Progenitor cell of endocrine pancreas (in vitro differentiated cells): ENCODE data around the gene HOMEZ. TPM values are rescaled to one million over a fixed set of nuclear protein-coding genes. Genes with fewer than 3 reads are reported as not detected.

Experiments
- DNase-seq: peaks from one replicate; pipeline ENCODE4 v3.0.0; 2021; ENCODE audit warnings: low spot score; ENCODE audit not compliant: unreplicated experiment
- H3K27ac Mint-ChIP-seq: 2 replicates; pipeline ENCODE4 v1.8.0; 2021; ENCODE audit warnings: mild to moderate bottlenecking, moderate library complexity, mixed read lengths
- H3K27me3 Mint-ChIP-seq: 2 replicates; pipeline ENCODE4 v1.8.0; 2021; ENCODE audit warnings: mixed read lengths
- H3K36me3 Mint-ChIP-seq: 2 replicates; pipeline ENCODE4 v1.8.0; 2022; ENCODE audit warnings: mixed read lengths; ENCODE audit not compliant: insufficient read depth
- H3K4me1 Mint-ChIP-seq: 2 replicates; pipeline ENCODE4 v1.8.0; 2021; ENCODE audit warnings: low read depth, mixed read lengths
- H3K4me3 Mint-ChIP-seq: 2 replicates; pipeline ENCODE4 v1.8.0; 2021; ENCODE audit warnings: low read depth, mild to moderate bottlenecking, moderate library complexity, mixed read lengths
- H3K9me3 Mint-ChIP-seq: 2 replicates; pipeline ENCODE4 v1.8.0; 2021; ENCODE audit warnings: low read depth, mixed read lengths
- total RNA-seq: library from RNA; stranded (reverse); gene quantifications from 2 replicates; pipeline ENCODE4 v1.2.1, GENCODE V29; 2021
- TF ChIP-seq, protein P1 (sequence below): fragments of 200-600 bp; sonication (generic); IDR thresholded peaks from one replicate; pipeline ENCODE4 v1.5.0; 2021; ENCODE audit warnings: antibody characterized with exemption, mild to moderate bottlenecking; ENCODE audit not compliant: unreplicated experiment

The HOMEZ gene
- total RNA-seq, 1 donor from 2014 or later, result 21.1 TPM

DNA sequence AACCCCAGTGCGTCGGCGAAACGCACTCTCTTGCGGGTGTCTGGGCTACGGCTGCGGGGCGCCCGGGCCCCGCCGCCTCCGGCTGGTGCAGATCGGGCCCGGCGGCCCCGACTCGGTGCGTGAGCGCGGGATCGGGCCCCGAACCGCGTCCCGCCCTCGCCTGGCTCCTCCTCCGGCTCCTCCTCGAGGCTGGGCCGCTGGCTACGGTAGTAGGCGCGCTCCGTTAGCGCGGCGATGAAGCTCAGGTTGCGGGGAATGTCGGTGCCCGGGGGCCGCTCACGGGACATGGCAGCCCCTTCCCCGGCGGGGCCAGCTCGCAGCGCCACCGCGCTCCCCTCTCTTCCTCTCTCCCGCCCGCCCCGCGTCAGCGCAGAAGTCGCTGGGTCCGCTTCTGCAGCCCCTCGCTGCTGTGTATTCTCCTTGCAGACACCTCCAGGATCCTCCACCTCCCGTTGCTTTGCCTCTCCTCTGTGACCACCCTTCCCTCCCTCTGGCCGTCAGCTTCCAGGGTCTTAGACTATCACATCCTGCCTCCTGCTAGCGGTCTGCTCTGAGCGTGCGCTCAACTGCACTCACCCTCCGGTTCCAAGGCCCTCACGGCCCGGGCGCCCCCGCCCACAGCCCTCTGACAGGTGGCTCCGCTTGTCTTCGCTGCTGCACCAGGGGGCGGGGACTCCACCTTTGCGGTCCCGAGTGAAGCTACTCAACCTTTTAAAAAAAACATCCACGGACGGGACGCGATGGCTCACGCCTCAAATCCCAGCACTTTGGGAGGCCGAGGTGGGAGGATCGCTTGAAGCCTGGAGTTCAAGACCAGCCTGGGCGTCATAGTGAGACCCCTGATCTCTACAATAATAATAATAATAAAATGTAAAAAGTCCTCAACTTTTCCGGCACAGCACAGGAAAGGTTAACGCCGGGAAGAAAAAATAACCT, 16.6 kb upstream of the HOMEZ start, which contains the start of gene PPP1R3E:
TSS of gene PPP1R3E (minus strand) at position 570 of the 936 bp plus-strand sequence. CDS start at position 287, 283 bp downstream.
- H3K9me3 Mint-ChIP-seq, result no peaks in the 10 kb centered on the region
- TF ChIP-seq, protein P1, sequence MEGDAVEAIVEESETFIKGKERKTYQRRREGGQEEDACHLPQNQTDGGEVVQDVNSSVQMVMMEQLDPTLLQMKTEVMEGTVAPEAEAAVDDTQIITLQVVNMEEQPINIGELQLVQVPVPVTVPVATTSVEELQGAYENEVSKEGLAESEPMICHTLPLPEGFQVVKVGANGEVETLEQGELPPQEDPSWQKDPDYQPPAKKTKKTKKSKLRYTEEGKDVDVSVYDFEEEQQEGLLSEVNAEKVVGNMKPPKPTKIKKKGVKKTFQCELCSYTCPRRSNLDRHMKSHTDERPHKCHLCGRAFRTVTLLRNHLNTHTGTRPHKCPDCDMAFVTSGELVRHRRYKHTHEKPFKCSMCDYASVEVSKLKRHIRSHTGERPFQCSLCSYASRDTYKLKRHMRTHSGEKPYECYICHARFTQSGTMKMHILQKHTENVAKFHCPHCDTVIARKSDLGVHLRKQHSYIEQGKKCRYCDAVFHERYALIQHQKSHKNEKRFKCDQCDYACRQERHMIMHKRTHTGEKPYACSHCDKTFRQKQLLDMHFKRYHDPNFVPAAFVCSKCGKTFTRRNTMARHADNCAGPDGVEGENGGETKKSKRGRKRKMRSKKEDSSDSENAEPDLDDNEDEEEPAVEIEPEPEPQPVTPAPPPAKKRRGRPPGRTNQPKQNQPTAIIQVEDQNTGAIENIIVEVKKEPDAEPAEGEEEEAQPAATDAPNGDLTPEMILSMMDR, result no peak
- peaks cover 23% of the 10 kb centered on the region for H3K4me1 Mint-ChIP-seq
- peak within 1 kb of the TSS; percentile 94 for H3K27ac Mint-ChIP-seq
- H3K27me3 Mint-ChIP-seq, result no peaks in the 10 kb centered on the region
- H3K4me3 Mint-ChIP-seq, result peak within 1 kb of the TSS; percentile 92
- H3K36me3 Mint-ChIP-seq, result no peaks in the 10 kb centered on the region
- DNase-seq, result peak; percentile 57

DNA sequence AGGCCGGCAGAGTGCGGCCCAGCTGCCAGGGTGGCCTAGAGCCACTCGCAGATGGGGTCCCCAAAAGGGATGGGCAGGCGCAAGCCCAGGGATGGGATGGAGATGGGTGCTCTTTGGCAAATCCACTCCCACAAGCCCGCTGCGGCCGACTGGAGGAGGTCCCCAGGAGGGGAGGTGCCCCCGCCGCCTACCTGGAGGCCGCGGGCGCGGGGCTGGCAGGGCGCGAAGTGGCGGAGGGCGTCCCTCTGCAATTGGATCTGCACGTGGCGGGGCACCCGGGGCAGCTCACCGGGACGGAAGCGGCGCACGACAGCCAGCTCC, 16.0 kb upstream of the HOMEZ start:
- H3K27me3 Mint-ChIP-seq, result no peaks in the 10 kb centered on the region
- H3K9me3 Mint-ChIP-seq, result no peaks in the 10 kb centered on the region
- DNase-seq, result no peak
- H3K27ac Mint-ChIP-seq, result peak overlapping the region; percentile 91
- peaks cover 18% of the 10 kb centered on the region for H3K4me1 Mint-ChIP-seq
- H3K4me3 Mint-ChIP-seq, result peak overlapping the region; percentile 79
- peaks cover 1% of the 10 kb centered on the region for H3K36me3 Mint-ChIP-seq
- TF ChIP-seq, protein P1, result no peak

DNA sequence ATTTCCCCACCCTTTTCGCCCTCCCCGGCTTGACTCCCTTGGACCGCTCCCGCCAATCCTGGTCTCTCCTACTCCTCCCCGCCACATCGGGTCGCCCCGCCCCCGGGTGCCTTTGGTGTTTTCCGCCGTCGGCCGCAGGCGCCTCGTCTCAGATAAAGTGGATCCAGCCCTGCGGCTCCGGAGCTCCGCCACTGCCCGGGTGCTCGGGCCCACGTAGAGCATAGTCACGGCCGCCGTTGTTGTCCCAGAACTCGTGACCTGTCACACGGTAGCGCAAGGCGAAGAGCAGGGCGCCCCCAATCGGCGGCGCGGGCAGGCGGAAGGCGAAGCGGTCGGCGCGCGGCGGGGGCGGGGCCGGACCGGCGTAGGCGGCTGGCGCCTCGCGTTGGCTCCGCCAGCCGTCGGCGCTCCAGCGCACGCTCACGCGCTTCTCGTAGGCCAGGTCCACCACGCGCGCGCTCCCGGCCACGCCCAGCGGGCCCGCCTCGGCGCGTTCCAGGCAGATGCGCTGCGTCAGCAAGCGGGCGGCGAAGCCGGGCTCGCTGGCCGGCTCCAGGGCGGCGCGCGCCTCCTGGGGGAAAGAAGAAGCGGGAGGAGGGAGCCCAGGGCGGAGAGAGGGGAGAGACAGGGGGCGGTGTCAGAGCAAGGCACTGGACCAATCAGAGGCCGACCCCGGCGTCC, 15.5 kb upstream of the HOMEZ start:
- DNase-seq, result peak; percentile 98
- H3K27me3 Mint-ChIP-seq, result no peaks in the 10 kb centered on the region
- H3K9me3 Mint-ChIP-seq, result no peaks in the 10 kb centered on the region
- peak overlapping the region; percentile 88 for H3K4me3 Mint-ChIP-seq
- H3K4me1 Mint-ChIP-seq, result peaks cover 18% of the 10 kb centered on the region
- TF ChIP-seq, protein P1, result peak; percentile 93
- H3K36me3 Mint-ChIP-seq, result peaks cover 1% of the 10 kb centered on the region
- H3K27ac Mint-ChIP-seq, result peak overlapping the region; percentile 98

DNA sequence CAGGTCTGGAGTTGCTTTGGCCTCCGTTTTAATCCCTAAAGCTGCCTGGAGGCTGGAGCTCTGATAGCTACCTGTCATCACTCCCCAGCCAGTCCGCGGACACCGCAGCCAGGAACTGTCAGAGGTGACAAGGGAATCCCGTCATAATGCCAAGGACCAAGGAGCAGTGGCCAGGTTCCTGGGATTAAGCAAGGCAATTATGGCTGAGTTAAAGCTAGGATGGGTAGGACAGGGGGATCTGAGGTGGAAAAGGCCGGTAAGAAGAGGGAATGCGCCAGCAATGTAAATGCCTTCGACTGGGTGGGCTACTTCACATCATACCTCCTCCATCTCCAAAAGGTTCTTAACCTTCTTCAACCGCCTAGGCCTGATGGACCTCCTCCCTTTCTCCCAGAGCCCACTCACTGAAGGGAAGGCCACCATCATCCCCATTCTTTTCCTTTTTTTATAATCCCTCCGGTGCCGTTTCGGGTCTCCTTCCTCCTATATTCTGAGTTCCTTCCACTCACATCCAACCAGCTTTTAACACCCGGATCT, 14.8 kb upstream of the HOMEZ start:
- H3K9me3 Mint-ChIP-seq, result no peaks in the 10 kb centered on the region
- H3K27ac Mint-ChIP-seq, result peak overlapping the region; percentile 98
- peaks cover 1% of the 10 kb centered on the region for H3K36me3 Mint-ChIP-seq
- DNase-seq, result no peak
- H3K4me1 Mint-ChIP-seq, result peaks cover 12% of the 10 kb centered on the region
- TF ChIP-seq, protein P1, result no peak
- peak overlapping the region; percentile 88 for H3K4me3 Mint-ChIP-seq
- H3K27me3 Mint-ChIP-seq, result no peaks in the 10 kb centered on the region

DNA sequence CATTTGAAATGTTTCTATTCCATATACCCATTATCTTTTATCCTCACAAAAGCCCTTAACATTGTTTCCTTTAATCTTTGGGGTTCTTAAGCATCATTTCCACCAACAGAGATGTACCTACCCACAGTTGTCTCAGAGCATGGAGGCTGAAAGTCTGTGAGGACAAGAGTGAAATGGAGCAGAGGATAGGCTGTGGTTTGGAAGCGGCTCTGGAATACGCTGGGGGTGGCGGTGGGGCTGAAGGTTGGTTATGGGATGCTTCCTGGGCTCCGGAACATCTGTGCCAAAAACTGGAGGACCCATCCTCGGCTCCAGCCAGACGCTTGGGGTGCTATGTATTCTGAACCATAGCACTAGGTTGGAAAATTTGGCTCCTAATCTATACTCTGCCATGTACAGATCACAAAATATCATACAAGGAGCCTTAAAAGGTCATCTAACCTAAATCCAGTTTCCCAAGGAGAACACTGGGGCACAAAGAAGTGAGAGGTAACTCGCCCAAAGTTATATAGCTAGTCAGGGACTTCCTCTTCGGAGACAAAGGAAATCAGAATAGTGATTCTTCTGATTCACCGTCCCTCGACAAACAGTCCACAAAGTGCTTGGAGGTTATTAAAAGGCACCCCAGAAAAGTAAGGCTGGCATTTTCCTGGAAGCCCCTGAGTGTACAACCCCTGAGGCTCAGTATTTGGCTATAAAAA, 14.2 kb upstream of the HOMEZ start:
- no peaks in the 10 kb centered on the region for H3K27me3 Mint-ChIP-seq
- DNase-seq, result no peak
- no peaks in the 10 kb centered on the region for H3K9me3 Mint-ChIP-seq
- peak overlapping the region; percentile 88 for H3K4me3 Mint-ChIP-seq
- H3K36me3 Mint-ChIP-seq, result peaks cover 1% of the 10 kb centered on the region
- peak overlapping the region; percentile 98 for H3K27ac Mint-ChIP-seq
- TF ChIP-seq, protein P1, result no peak
- peaks cover 10% of the 10 kb centered on the region for H3K4me1 Mint-ChIP-seq
